ENCODE data around the gene POU6F1.
"Not testable (repeated sequence)": the region's sequence is repeated elsewhere in the genome, so short reads cannot be mapped to it uniquely, and the experiment has no call there.

- not testable (repeated sequence) for TF ChIP-seq POLR2AphosphoS5 (IDR thresholded peaks at IDR 0.05; ENCODE audit: insufficient read depth in 1 of 2, low read depth in 1 of 2); POLR2A (IDR thresholded peaks at IDR 0.05)
- TF ChIP-seq, protein P1, sequence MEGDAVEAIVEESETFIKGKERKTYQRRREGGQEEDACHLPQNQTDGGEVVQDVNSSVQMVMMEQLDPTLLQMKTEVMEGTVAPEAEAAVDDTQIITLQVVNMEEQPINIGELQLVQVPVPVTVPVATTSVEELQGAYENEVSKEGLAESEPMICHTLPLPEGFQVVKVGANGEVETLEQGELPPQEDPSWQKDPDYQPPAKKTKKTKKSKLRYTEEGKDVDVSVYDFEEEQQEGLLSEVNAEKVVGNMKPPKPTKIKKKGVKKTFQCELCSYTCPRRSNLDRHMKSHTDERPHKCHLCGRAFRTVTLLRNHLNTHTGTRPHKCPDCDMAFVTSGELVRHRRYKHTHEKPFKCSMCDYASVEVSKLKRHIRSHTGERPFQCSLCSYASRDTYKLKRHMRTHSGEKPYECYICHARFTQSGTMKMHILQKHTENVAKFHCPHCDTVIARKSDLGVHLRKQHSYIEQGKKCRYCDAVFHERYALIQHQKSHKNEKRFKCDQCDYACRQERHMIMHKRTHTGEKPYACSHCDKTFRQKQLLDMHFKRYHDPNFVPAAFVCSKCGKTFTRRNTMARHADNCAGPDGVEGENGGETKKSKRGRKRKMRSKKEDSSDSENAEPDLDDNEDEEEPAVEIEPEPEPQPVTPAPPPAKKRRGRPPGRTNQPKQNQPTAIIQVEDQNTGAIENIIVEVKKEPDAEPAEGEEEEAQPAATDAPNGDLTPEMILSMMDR (IDR thresholded peaks at IDR 0.05): not testable (repeated sequence)
These were observed 41.7 kb upstream of the POU6F1 start for GRCh38 chr12:51259600-51259999.
